ENCODE data around the gene ANKAR.
"Not testable (repeated sequence)": the region's sequence is repeated elsewhere in the genome, so short reads cannot be mapped to it uniquely, and the experiment has no call there.

The ANKAR gene

GRCh38 chr2:189685540-189686229 is 11.2 kb downstream of the ANKAR start:
- TF ChIP-seq, protein P1, sequence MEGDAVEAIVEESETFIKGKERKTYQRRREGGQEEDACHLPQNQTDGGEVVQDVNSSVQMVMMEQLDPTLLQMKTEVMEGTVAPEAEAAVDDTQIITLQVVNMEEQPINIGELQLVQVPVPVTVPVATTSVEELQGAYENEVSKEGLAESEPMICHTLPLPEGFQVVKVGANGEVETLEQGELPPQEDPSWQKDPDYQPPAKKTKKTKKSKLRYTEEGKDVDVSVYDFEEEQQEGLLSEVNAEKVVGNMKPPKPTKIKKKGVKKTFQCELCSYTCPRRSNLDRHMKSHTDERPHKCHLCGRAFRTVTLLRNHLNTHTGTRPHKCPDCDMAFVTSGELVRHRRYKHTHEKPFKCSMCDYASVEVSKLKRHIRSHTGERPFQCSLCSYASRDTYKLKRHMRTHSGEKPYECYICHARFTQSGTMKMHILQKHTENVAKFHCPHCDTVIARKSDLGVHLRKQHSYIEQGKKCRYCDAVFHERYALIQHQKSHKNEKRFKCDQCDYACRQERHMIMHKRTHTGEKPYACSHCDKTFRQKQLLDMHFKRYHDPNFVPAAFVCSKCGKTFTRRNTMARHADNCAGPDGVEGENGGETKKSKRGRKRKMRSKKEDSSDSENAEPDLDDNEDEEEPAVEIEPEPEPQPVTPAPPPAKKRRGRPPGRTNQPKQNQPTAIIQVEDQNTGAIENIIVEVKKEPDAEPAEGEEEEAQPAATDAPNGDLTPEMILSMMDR (IDR thresholded peaks at IDR 0.05; ENCODE audit: insufficient read depth, low read depth, low read length, missing control alignments): no peak
- DNase-seq (ENCODE audit: low read depth): peak; percentile 30
- H3K4me3 ChIP-seq (ENCODE audit: low read length): no peak overlapping the region

DNA sequence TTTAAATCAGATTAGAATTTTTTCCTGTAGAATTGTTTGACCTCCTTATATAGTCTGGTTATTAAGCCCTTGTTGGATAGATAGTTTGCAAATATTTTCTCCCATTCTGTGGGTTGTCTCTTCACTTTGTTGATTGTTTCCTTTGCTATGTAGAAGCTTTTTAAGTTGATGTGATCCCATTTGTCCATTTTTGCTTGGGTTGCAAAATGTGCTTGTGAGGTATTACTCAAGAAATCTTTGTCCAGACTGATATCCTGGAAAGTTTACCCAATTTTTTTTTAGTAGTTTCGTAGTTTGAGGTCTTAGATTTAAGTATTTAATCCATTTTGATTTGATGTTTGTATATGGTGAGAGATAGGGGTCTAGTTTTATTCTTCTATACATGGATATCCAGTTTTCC is 13.3 kb downstream of the ANKAR start:
- H3K4me3 ChIP-seq (ENCODE audit: low read length); DNase-seq (ENCODE audit: low read depth): not testable (repeated sequence)

DNA sequence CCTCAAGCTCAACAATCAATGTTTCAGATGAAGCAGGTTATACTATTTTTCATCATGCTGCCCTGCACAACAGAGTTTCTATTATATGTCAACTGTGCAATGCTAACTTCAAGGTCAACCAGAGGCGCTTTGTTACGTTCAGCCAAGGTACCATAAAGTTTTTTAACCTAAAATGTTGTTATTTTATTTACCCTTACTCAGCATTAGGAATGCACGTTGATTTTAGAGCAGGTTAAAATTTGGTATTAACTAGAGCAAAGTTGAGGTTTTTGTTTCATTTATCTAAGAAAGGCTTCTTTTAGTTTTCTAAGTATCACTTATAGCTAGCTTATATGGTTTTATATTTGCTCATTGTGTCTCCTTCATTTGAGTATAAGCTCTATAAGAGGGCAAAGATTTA is 21.8 kb downstream of the ANKAR start:
- TF ChIP-seq, protein P1 (IDR thresholded peaks at IDR 0.05; ENCODE audit: insufficient read depth, low read depth, low read length, missing control alignments): no peak
- no peak overlapping the region for H3K4me3 ChIP-seq (ENCODE audit: low read length)
- no peak for DNase-seq (ENCODE audit: low read depth)

GRCh38 chr2:189698020-189698887 is 23.8 kb downstream of the ANKAR start:
- peak; percentile 54 for DNase-seq (ENCODE audit: low read depth)
- TF ChIP-seq, protein P1 (IDR thresholded peaks at IDR 0.05; ENCODE audit: insufficient read depth, low read depth, low read length, missing control alignments): peak; percentile 52
- H3K4me3 ChIP-seq (ENCODE audit: low read length): no peak overlapping the region

GRCh38 chr2:189700681-189701080 is 26.2 kb downstream of the ANKAR start:
- DNase-seq (ENCODE audit: low read depth): no peak
- TF ChIP-seq, protein P1 (IDR thresholded peaks at IDR 0.05; ENCODE audit: insufficient read depth, low read depth, low read length, missing control alignments): no peak
- H3K4me3 ChIP-seq (ENCODE audit: low read length): no peak overlapping the region

DNA sequence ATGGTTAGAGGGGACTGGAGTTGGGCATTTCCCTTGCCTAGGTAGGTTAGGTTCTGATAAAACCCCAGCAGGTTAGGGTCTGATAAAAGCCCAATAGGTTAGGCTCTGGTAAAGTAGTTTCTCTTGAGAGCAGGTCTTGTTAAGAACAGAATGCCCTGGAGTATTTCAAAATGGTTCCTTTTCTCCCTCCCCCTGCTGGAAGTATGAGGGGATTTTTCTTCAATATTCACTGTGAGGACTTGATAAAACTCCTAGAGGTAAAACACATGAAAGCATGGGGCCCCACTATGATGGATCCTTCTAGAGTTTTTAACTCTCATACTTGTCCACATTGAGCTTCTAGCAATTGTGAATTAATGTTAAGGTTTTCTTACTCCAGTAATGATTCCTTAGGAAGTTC is 27.6 kb downstream of the ANKAR start:
- TF ChIP-seq, protein P1 (IDR thresholded peaks at IDR 0.05; ENCODE audit: insufficient read depth, low read depth, low read length, missing control alignments): no peak
- H3K4me3 ChIP-seq (ENCODE audit: low read length): no peak overlapping the region
- DNase-seq (ENCODE audit: low read depth): no peak

DNA sequence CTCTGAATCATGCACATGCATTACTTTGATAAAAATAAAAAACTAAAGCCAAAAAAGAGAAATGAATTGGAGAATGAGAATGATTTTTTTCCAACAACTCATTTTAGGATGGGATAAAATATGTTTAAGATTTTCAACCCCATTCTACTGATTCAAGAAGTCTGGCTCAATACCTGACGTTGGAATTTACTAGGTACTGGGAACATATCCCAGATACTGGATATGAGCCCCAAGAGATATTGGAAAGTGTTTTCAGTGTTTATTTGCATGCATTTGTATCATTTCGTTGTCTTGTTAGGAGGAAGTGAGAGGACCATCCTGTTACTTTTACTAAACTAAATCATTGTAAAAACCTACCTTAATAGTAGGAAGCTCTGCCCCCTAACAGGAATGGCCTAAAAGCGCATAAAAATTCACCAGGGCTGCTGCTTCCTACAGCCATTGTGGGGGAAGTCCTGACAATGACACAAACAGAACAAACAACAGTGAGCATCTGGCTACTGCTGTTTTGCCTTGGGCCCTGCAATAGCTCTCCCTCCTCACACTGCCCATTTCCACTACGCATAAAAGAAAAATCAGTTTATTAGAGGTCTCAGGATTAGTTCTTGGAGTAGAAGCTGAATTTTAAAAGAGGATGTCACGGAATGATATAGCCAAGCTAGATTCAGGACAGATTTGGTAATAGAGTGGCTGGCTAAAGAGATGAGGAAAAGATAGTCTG is 35.2 kb downstream of the ANKAR start:
- DNase-seq (ENCODE audit: low read depth): no peak
- TF ChIP-seq, protein P1 (IDR thresholded peaks at IDR 0.05; ENCODE audit: insufficient read depth, low read depth, low read length, missing control alignments): no peak
- H3K4me3 ChIP-seq (ENCODE audit: low read length): no peak overlapping the region

DNA sequence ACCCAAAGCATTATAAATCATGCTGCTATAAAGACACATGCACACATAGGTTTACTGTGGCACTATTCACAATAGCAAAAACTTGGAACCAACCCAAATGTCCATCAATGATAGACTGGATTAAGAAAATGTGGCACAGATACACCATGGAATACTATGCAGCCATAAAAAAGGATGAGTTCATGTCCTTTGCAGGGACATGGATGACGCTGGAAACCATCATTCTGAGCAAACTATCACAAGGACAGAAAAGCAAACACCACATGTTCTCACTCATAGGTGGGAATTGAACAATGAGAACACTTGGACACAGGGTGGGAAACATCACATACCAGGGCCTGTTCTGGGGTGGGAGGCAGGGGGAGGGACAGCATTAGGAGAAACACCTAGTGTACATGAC is 43.1 kb downstream of the ANKAR start:
- not testable (repeated sequence) for DNase-seq (ENCODE audit: low read depth); H3K4me3 ChIP-seq (ENCODE audit: low read length)

All from epithelial cell of esophagus (primary cell).